Measurements from ENCODE around the gene FAM184B. TPM values are rescaled to one million over a fixed set of nuclear protein-coding genes. Genes with fewer than 3 reads are reported as not detected.

FAM184B gene
- total RNA-seq, 6 experiments from 2014 or later = not detected

DNA sequence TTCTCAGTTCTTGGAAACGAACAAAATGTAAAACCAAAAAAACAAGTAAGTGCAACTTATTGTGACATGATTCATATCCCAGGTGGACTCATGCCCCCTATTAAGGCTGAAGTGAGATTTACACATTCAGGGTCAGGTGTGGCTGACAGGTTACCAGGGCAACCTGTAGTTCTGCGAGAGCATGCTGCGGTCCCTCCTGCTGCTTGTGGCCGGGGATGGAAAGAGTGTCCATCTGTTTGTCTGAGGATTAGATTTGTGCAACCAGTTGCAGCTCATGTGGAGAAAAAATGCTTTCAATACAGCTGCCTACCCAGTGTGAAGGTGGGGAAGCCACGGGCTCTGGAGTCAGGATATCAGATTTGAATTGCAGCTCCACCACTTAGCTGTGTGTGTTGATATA lies 78.8 kb downstream of the FAM184B start:
- H3K4me3 ChIP-seq = no peak overlapping the region
- intact Hi-C loops (cut with DNase I) = no loop called here
- H3K9me3 ChIP-seq = no peaks in the 10 kb centered on the region
- no peak overlapping the region for H3K27ac ChIP-seq
- TF ChIP-seq, protein P1, sequence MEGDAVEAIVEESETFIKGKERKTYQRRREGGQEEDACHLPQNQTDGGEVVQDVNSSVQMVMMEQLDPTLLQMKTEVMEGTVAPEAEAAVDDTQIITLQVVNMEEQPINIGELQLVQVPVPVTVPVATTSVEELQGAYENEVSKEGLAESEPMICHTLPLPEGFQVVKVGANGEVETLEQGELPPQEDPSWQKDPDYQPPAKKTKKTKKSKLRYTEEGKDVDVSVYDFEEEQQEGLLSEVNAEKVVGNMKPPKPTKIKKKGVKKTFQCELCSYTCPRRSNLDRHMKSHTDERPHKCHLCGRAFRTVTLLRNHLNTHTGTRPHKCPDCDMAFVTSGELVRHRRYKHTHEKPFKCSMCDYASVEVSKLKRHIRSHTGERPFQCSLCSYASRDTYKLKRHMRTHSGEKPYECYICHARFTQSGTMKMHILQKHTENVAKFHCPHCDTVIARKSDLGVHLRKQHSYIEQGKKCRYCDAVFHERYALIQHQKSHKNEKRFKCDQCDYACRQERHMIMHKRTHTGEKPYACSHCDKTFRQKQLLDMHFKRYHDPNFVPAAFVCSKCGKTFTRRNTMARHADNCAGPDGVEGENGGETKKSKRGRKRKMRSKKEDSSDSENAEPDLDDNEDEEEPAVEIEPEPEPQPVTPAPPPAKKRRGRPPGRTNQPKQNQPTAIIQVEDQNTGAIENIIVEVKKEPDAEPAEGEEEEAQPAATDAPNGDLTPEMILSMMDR (IDR thresholded peaks at IDR 0.05) = no peak
- no peak for TF ChIP-seq POLR2A (IDR thresholded peaks at IDR 0.05)
- no peaks in the 10 kb centered on the region for H3K27me3 ChIP-seq
- DNase-seq = no peak
- WGBS (ENCODE audit: insufficient coverage, low coverage, low lambda C conversion rate, missing lambda C conversion rate) = 80% methylated on average over 4 of the region's 5 CpGs
- no peak for ATAC-seq
- no peaks in the 10 kb centered on the region for H3K36me3 ChIP-seq
- no peaks in the 10 kb centered on the region for H3K4me1 ChIP-seq

DNA sequence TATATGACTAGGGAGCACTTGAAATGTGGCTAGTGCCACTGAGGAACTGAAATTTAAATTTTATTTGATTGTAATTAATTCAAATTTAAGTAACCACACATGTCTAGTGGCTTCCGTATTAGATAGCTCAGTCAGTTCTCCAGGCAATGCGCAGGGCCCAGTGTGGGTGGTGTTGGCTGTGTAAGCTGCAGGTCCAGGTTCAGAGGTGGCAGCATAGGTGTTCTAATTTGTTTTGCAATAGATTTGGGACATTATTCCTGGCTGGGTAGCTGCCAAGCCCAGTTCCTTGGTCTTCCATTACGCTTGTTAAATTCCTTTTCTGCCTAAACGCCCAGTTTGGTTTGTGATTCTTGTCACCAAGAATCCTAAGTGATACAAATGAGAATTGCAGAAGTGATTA lies 79.5 kb downstream of the FAM184B start:
- Histone ChIP-seq H3K36me3 (no peaks in the 10 kb centered on the region), H3K4me3 (no peak overlapping the region), H3K4me1 (no peaks in the 10 kb centered on the region), H3K9me3 (no peaks in the 10 kb centered on the region), H3K27me3 (no peaks in the 10 kb centered on the region), H3K27ac (no peak overlapping the region)
- DNase-seq = no peak
- TF ChIP-seq, protein P1 (IDR thresholded peaks at IDR 0.05) = no peak
- no peak for TF ChIP-seq POLR2A (IDR thresholded peaks at IDR 0.05)
- no peak for ATAC-seq
- intact Hi-C loops (cut with DNase I) = no loop called here
- 83% methylated on average over 3 of the region's 4 CpGs for WGBS (ENCODE audit: insufficient coverage, low coverage, low lambda C conversion rate, missing lambda C conversion rate)

GRCh38 chr4:17701138-17701839 lies 80.1 kb downstream of the FAM184B start:
- Histone ChIP-seq H3K4me1 (no peaks in the 10 kb centered on the region), H3K27ac (no peak overlapping the region), H3K4me3 (no peak overlapping the region), H3K27me3 (no peaks in the 10 kb centered on the region), H3K36me3 (no peaks in the 10 kb centered on the region), H3K9me3 (no peaks in the 10 kb centered on the region)
- WGBS (ENCODE audit: insufficient coverage, low coverage, low lambda C conversion rate, missing lambda C conversion rate) = 83% methylated on average over 5 of the region's 8 CpGs
- intact Hi-C loops (cut with DNase I) = no loop called here
- TF ChIP-seq POLR2A (IDR thresholded peaks at IDR 0.05) = no peak
- TF ChIP-seq, protein P1 (IDR thresholded peaks at IDR 0.05) = no peak
- ATAC-seq (no peak), DNase-seq (no peak)

- H3K36me3 ChIP-seq = no peaks in the 10 kb centered on the region
- H3K27ac ChIP-seq = no peak overlapping the region
- WGBS (ENCODE audit: insufficient coverage, low coverage, low lambda C conversion rate, missing lambda C conversion rate) = 77% methylated on average over 2 of the region's 2 CpGs
- DNase-seq (no peak), ATAC-seq (no peak)
- H3K9me3 ChIP-seq = no peaks in the 10 kb centered on the region
- no peaks in the 10 kb centered on the region for H3K27me3 ChIP-seq
- no peaks in the 10 kb centered on the region for H3K4me1 ChIP-seq
- no peak overlapping the region for H3K4me3 ChIP-seq
- TF ChIP-seq, protein P1 (IDR thresholded peaks at IDR 0.05) = no peak
- TF ChIP-seq POLR2A (IDR thresholded peaks at IDR 0.05) = no peak
- intact Hi-C loops (cut with DNase I) = no loop called here
These were observed 82.0 kb downstream of the FAM184B start for GRCh38 chr4:17699380-17699779.
